Transverse colon (tissue), 4 donors: ENCODE data around the gene DTX4.

Experiments used
- CTCF ChIP-seq, 5 experiments: fragments of 200-600 bp in 3 of 5; fragments of 450-650 bp in 2 of 5; sonication (generic) in 3 of 5; IDR thresholded peaks; 1 replicate in 2 of 5; 2 replicates in 3 of 5; pipeline ENCODE4 v1.5.1; 2016 to 2017; ENCODE audit warnings: antibody characterized with exemption in 5 of 5, inconsistent platforms in 3 of 5, mild to moderate bottlenecking in 2 of 5, moderate library complexity in 1 of 5
- EP300 ChIP-seq: sonication (generic); formaldehyde crosslinking; IDR thresholded peaks from one replicate; pipeline ENCODE4 v1.6.1; 2017; ENCODE audit warnings: antibody characterized with exemption, low read depth
- POLR2A ChIP-seq: fragments of 450-650 bp; IDR thresholded peaks from one replicate; pipeline ENCODE4 v1.6.1; 2016; ENCODE audit warnings: antibody characterized with exemption, mild to moderate bottlenecking, moderate library complexity
- POLR2AphosphoS5 ChIP-seq, 3 donors: sonication (generic); formaldehyde crosslinking; IDR thresholded peaks; one replicate each; pipeline ENCODE4 v1.6.1; 2016; ENCODE audit warnings: antibody characterized with exemption in 3 of 3

- TF ChIP-seq CTCF (IDR thresholded peaks at IDR 0.05) = no peak
- TF ChIP-seq POLR2AphosphoS5 (IDR thresholded peaks at IDR 0.05) = no peak
- TF ChIP-seq POLR2A = no peak
- TF ChIP-seq EP300 = no peak
Observed at GRCh38 chr11:59199546-59200422, 27.9 kb downstream of the DTX4 start.
